ENCODE data around the gene DLG2.
"Not testable (repeated sequence)": the region's sequence is repeated elsewhere in the genome, so short reads cannot be mapped to it uniquely, and the experiment has no call there.

DNA sequence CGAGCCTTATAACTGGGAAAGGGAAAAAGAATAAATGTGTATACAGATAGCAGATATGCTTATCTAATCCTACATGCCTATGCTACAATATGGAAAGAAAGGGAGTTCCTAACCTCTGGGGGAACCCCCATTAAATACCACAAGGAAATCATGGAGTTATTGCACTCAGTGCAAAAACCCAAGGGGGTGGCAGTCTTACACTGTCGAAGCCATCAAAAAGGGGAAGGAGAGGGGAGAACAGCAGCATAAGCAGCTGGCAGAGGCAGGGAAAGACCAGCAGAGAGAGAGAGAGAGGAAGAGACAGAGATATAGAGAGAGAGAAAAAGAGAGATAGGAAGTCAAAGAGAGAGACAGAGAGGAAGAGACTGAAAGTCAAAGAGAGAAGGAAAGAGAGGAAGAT, 15.5 kb downstream of the DLG2 start:
- TF ChIP-seq, protein P1, sequence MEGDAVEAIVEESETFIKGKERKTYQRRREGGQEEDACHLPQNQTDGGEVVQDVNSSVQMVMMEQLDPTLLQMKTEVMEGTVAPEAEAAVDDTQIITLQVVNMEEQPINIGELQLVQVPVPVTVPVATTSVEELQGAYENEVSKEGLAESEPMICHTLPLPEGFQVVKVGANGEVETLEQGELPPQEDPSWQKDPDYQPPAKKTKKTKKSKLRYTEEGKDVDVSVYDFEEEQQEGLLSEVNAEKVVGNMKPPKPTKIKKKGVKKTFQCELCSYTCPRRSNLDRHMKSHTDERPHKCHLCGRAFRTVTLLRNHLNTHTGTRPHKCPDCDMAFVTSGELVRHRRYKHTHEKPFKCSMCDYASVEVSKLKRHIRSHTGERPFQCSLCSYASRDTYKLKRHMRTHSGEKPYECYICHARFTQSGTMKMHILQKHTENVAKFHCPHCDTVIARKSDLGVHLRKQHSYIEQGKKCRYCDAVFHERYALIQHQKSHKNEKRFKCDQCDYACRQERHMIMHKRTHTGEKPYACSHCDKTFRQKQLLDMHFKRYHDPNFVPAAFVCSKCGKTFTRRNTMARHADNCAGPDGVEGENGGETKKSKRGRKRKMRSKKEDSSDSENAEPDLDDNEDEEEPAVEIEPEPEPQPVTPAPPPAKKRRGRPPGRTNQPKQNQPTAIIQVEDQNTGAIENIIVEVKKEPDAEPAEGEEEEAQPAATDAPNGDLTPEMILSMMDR (IDR thresholded peaks at IDR 0.05; ENCODE audit: low read length), result not testable (repeated sequence)
- not testable (repeated sequence) for TF ChIP-seq EZH2 (IDR thresholded peaks at IDR 0.05; ENCODE audit: borderline replicate concordance, low read length)

All from OCI-LY1 (cell line).